ENCODE data around the gene PCDHGA7.
"Not testable (repeated sequence)": the region's sequence is repeated elsewhere in the genome, so short reads cannot be mapped to it uniquely, and the experiment has no call there.

Gene PCDHGA7

GRCh38 chr5:141382469-141383294 is at the start of gene PCDHGA7:
Gene PCDHGA7, plus strand, starts transcription at chr5:141382742. Its CDS starts 158 bp downstream, at chr5:141382900.
- Histone ChIP-seq H3K36me3 (ENCODE audit: control insufficient read depth, insufficient read depth, low read length) (no peaks in the 10 kb centered on the region), H3K4me1 (ENCODE audit: control insufficient read depth, insufficient read depth, low read length) (no peaks in the 10 kb centered on the region), H3K9me3 (ENCODE audit: control insufficient read depth, insufficient read depth, low read depth, low read length) (peaks cover 32% of the 10 kb centered on the region), H3K27ac (ENCODE audit: low read depth, low read length) (no peak within 1 kb of the TSS), H3K4me3 (ENCODE audit: low read depth, low read length) (peak within 1 kb of the TSS; percentile 71), H3K9ac (ENCODE audit: low read length) (peak within 1 kb of the TSS; percentile 54), H3K27me3 (ENCODE audit: control insufficient read depth, insufficient read depth, low read length) (peaks cover 12% of the 10 kb centered on the region)

- no peak within 1 kb of the TSS for H3K27ac ChIP-seq (ENCODE audit: low read depth, low read length)
- H3K9me3 ChIP-seq (ENCODE audit: control insufficient read depth, insufficient read depth, low read depth, low read length): peaks cover 34% of the 10 kb centered on the region
- H3K9ac ChIP-seq (ENCODE audit: low read length): no peak within 1 kb of the TSS
- no peaks in the 10 kb centered on the region for H3K27me3 ChIP-seq (ENCODE audit: control insufficient read depth, insufficient read depth, low read length)
- no peaks in the 10 kb centered on the region for H3K36me3 ChIP-seq (ENCODE audit: control insufficient read depth, insufficient read depth, low read length)
- 0 out of 2 replicates have a peak within 1 kb of the TSS, but pooled peaks have one; percentile 25 for H3K4me3 ChIP-seq (ENCODE audit: low read depth, low read length)
- H3K4me1 ChIP-seq (ENCODE audit: control insufficient read depth, insufficient read depth, low read length): no peaks in the 10 kb centered on the region
These were observed 43.8 kb upstream of the PCDHGA7 start, which contains the start of gene PCDHGA2 for GRCh38 chr5:141338538-141339306. Gene PCDHGA2, plus strand, starts transcription at chr5:141338760.

- not testable (repeated sequence) for H3K4me1 ChIP-seq (ENCODE audit: control insufficient read depth, insufficient read depth, low read length); H3K27me3 ChIP-seq (ENCODE audit: control insufficient read depth, insufficient read depth, low read length); H3K9ac ChIP-seq (ENCODE audit: low read length); H3K4me3 ChIP-seq (ENCODE audit: low read depth, low read length); H3K36me3 ChIP-seq (ENCODE audit: control insufficient read depth, insufficient read depth, low read length); H3K27ac ChIP-seq (ENCODE audit: low read depth, low read length)
- peaks cover 49% of the 10 kb centered on the region for H3K9me3 ChIP-seq (ENCODE audit: control insufficient read depth, insufficient read depth, low read depth, low read length)
These were observed 41.7 kb upstream of the PCDHGA7 start for GRCh38 chr5:141340781-141341354.

GRCh38 chr5:141342773-141343172 is 39.8 kb upstream of the PCDHGA7 start:
- Histone ChIP-seq H3K4me3 (ENCODE audit: low read depth, low read length) (no peak overlapping the region), H3K27ac (ENCODE audit: low read depth, low read length) (no peak overlapping the region), H3K9ac (ENCODE audit: low read length) (no peak overlapping the region), H3K36me3 (ENCODE audit: control insufficient read depth, insufficient read depth, low read length) (no peaks in the 10 kb centered on the region), H3K9me3 (ENCODE audit: control insufficient read depth, insufficient read depth, low read depth, low read length) (peaks cover 49% of the 10 kb centered on the region), H3K4me1 (ENCODE audit: control insufficient read depth, insufficient read depth, low read length) (no peaks in the 10 kb centered on the region), H3K27me3 (ENCODE audit: control insufficient read depth, insufficient read depth, low read length) (no peaks in the 10 kb centered on the region)

- no peaks in the 10 kb centered on the region for H3K27me3 ChIP-seq (ENCODE audit: control insufficient read depth, insufficient read depth, low read length)
- H3K4me3 ChIP-seq (ENCODE audit: low read depth, low read length): peak within 1 kb of the TSS; percentile 46; the same call in 1 of the 2 replicates
- H3K9me3 ChIP-seq (ENCODE audit: control insufficient read depth, insufficient read depth, low read depth, low read length): peaks cover 45% of the 10 kb centered on the region
- H3K27ac ChIP-seq (ENCODE audit: low read depth, low read length): no peak within 1 kb of the TSS
- H3K9ac ChIP-seq (ENCODE audit: low read length): no peak within 1 kb of the TSS
- H3K36me3 ChIP-seq (ENCODE audit: control insufficient read depth, insufficient read depth, low read length): no peaks in the 10 kb centered on the region
- H3K4me1 ChIP-seq (ENCODE audit: control insufficient read depth, insufficient read depth, low read length): no peaks in the 10 kb centered on the region
These were observed 39.1 kb upstream of the PCDHGA7 start, which contains the start of gene PCDHGA3 for GRCh38 chr5:141343242-141343952. Gene PCDHGA3, plus strand, starts transcription at chr5:141343829. Its CDS starts 205 bp downstream, at chr5:141344034.

GRCh38 chr5:141343953-141344463 is 38.5 kb upstream of the PCDHGA7 start:
- Histone ChIP-seq H3K4me1 (ENCODE audit: control insufficient read depth, insufficient read depth, low read length) (no peaks in the 10 kb centered on the region), H3K4me3 (ENCODE audit: low read depth, low read length) (peak overlapping the region; percentile 46; the same call in 1 of the 2 replicates), H3K27ac (ENCODE audit: low read depth, low read length) (no peak overlapping the region), H3K27me3 (ENCODE audit: control insufficient read depth, insufficient read depth, low read length) (no peaks in the 10 kb centered on the region), H3K36me3 (ENCODE audit: control insufficient read depth, insufficient read depth, low read length) (no peaks in the 10 kb centered on the region), H3K9ac (ENCODE audit: low read length) (no peak overlapping the region), H3K9me3 (ENCODE audit: control insufficient read depth, insufficient read depth, low read depth, low read length) (peaks cover 41% of the 10 kb centered on the region)

GRCh38 chr5:141345327-141345726 is 37.2 kb upstream of the PCDHGA7 start:
- Histone ChIP-seq H3K9me3 (ENCODE audit: control insufficient read depth, insufficient read depth, low read depth, low read length) (peaks cover 31% of the 10 kb centered on the region), H3K9ac (ENCODE audit: low read length) (no peak overlapping the region), H3K27me3 (ENCODE audit: control insufficient read depth, insufficient read depth, low read length) (no peaks in the 10 kb centered on the region), H3K4me1 (ENCODE audit: control insufficient read depth, insufficient read depth, low read length) (no peaks in the 10 kb centered on the region), H3K27ac (ENCODE audit: low read depth, low read length) (no peak overlapping the region), H3K4me3 (ENCODE audit: low read depth, low read length) (no peak overlapping the region), H3K36me3 (ENCODE audit: control insufficient read depth, insufficient read depth, low read length) (no peaks in the 10 kb centered on the region)

GRCh38 chr5:141346017-141346416 is 36.5 kb upstream of the PCDHGA7 start:
- peaks cover 33% of the 10 kb centered on the region for H3K9me3 ChIP-seq (ENCODE audit: control insufficient read depth, insufficient read depth, low read depth, low read length)
- not testable (repeated sequence) for H3K4me3 ChIP-seq (ENCODE audit: low read depth, low read length); H3K36me3 ChIP-seq (ENCODE audit: control insufficient read depth, insufficient read depth, low read length); H3K4me1 ChIP-seq (ENCODE audit: control insufficient read depth, insufficient read depth, low read length); H3K27me3 ChIP-seq (ENCODE audit: control insufficient read depth, insufficient read depth, low read length); H3K27ac ChIP-seq (ENCODE audit: low read depth, low read length); H3K9ac ChIP-seq (ENCODE audit: low read length)

- Histone ChIP-seq H3K27ac (ENCODE audit: low read depth, low read length) (no peak within 1 kb of the TSS), H3K4me3 (ENCODE audit: low read depth, low read length) (peak within 1 kb of the TSS; percentile 47), H3K9ac (ENCODE audit: low read length) (no peak within 1 kb of the TSS)
These were observed 32.5 kb upstream of the PCDHGA7 start, which contains the start of gene PCDHGB1 for GRCh38 chr5:141349917-141350619. Gene PCDHGB1, plus strand, starts transcription at chr5:141350099. Its CDS starts 162 bp downstream, at chr5:141350261.

GRCh38 chr5:141351591-141351990 is 31.0 kb upstream of the PCDHGA7 start:
- H3K27me3 ChIP-seq (ENCODE audit: control insufficient read depth, insufficient read depth, low read length): no peaks in the 10 kb centered on the region
- no peaks in the 10 kb centered on the region for H3K36me3 ChIP-seq (ENCODE audit: control insufficient read depth, insufficient read depth, low read length)
- H3K4me3 ChIP-seq (ENCODE audit: low read depth, low read length): no peak overlapping the region
- H3K27ac ChIP-seq (ENCODE audit: low read depth, low read length): no peak overlapping the region
- no peaks in the 10 kb centered on the region for H3K4me1 ChIP-seq (ENCODE audit: control insufficient read depth, insufficient read depth, low read length)
- H3K9ac ChIP-seq (ENCODE audit: low read length): no peak overlapping the region
- H3K9me3 ChIP-seq (ENCODE audit: control insufficient read depth, insufficient read depth, low read depth, low read length): peaks cover 41% of the 10 kb centered on the region

More at GRCh38 chr5:141349917-141350619, 32.5 kb upstream of the PCDHGA7 start, which contains the start of gene PCDHGB1:
- Histone ChIP-seq H3K36me3 (ENCODE audit: control insufficient read depth, insufficient read depth, low read length) (no peaks in the 10 kb centered on the region), H3K9me3 (ENCODE audit: control insufficient read depth, insufficient read depth, low read depth, low read length) (peaks cover 32% of the 10 kb centered on the region), H3K4me1 (ENCODE audit: control insufficient read depth, insufficient read depth, low read length) (no peaks in the 10 kb centered on the region), H3K27me3 (ENCODE audit: control insufficient read depth, insufficient read depth, low read length) (no peaks in the 10 kb centered on the region)

Data from HUES6 (cell line).